ENCODE results near the gene FGGY. TPM values are rescaled to one million over a fixed set of nuclear protein-coding genes. Genes with fewer than 3 reads are reported as not detected.

The FGGY gene
- total and polyA plus RNA-seq, 2 donors (not counting 3 experiments of a cell fraction or from before 2014, with no cell fraction given), result 5.6 to 6.4 TPM

- H3K4me3 ChIP-seq (replicated peaks in 1 of 3; ENCODE audit: insufficient read depth in 1 of 3, low read depth in 1 of 3, low read length in 3 of 3), result no peak overlapping the region
- H4K20me1 ChIP-seq (replicated peaks; ENCODE audit: control insufficient read depth, extremely low read depth, insufficient read depth, low read length), result no peaks in the 10 kb centered on the region
- no peaks in the 10 kb centered on the region for H3K9me3 ChIP-seq (replicated peaks; ENCODE audit: control insufficient read depth, insufficient read depth, low read length)
- dilution Hi-C loops (cut with MboI; ENCODE audit: extremely low pct_ligation_motif_present, low sequenced_read_pairs), result no loop called here
- intact Hi-C loops (cut with micrococcal nuclease), result no loop called here
- no peaks in the 10 kb centered on the region for H3K4me1 ChIP-seq (ENCODE audit: control insufficient read depth, extremely low read depth, insufficient read depth, low read length)
- DNase-seq (ENCODE audit: low read depth, low spot score), result no peak
- H3K79me2 ChIP-seq (ENCODE audit: control insufficient read depth, insufficient read depth, low read length), result no peaks in the 10 kb centered on the region
- H3K9ac ChIP-seq (replicated peaks; ENCODE audit: extremely low read depth, insufficient read depth, low read length), result no peak overlapping the region
- no TSS peak for BruUV-seq (replicated peaks)
- no peaks in the 10 kb centered on the region for H3K36me3 ChIP-seq (ENCODE audit: control insufficient read depth in 2 of 2, extremely low read depth in 1 of 2, insufficient read depth in 2 of 2, low read length in 2 of 2)
- no peak overlapping the region for H3K4me2 ChIP-seq (ENCODE audit: insufficient read depth, low read length)
- CTCF ChIA-PET, result no interaction called here
- H3K9me1 ChIP-seq (replicated peaks; ENCODE audit: control insufficient read depth, extremely low read depth, insufficient read depth, low read length), result no peaks in the 10 kb centered on the region
- H2AFZ ChIP-seq (ENCODE audit: low read depth, low read length), result no peak overlapping the region
- H3K27me3 ChIP-seq (ENCODE audit: control insufficient read depth in 2 of 2, insufficient read depth in 2 of 2, low read length in 2 of 2), result no peaks in the 10 kb centered on the region
- TF ChIP-seq FOS (IDR thresholded peaks at IDR 0.05; ENCODE audit: borderline replicate concordance, insufficient read depth, low read length), result no peak
- no peak for TF ChIP-seq POLR2A (IDR thresholded peaks at IDR 0.05; ENCODE audit: low read depth, low read length)
- FAIRE-seq, result no peak
- POLR2A ChIA-PET, result no interaction called here
- no peak overlapping the region for H3K27ac ChIP-seq (ENCODE audit: insufficient read depth, low read depth, low read length)
Measured at GRCh38 chr1:59397139-59397858, 100.4 kb downstream of the FGGY start.

GRCh38 chr1:59399642-59400041, 102.7 kb downstream of the FGGY start:
- Histone ChIP-seq H3K79me2 (ENCODE audit: control insufficient read depth, insufficient read depth, low read length) (no peaks in the 10 kb centered on the region), H2AFZ (ENCODE audit: low read depth, low read length) (no peak overlapping the region), H3K9me1 (replicated peaks; ENCODE audit: control insufficient read depth, extremely low read depth, insufficient read depth, low read length) (no peaks in the 10 kb centered on the region), H3K9ac (replicated peaks; ENCODE audit: extremely low read depth, insufficient read depth, low read length) (no peak overlapping the region), H3K27ac (ENCODE audit: insufficient read depth, low read depth, low read length) (no peak overlapping the region), H3K4me3 (replicated peaks in 1 of 3; ENCODE audit: insufficient read depth in 1 of 3, low read depth in 1 of 3, low read length in 3 of 3) (no peak overlapping the region), H3K36me3 (ENCODE audit: control insufficient read depth in 2 of 2, extremely low read depth in 1 of 2, insufficient read depth in 2 of 2, low read length in 2 of 2) (no peaks in the 10 kb centered on the region), H3K9me3 (replicated peaks; ENCODE audit: control insufficient read depth, insufficient read depth, low read length) (no peaks in the 10 kb centered on the region), H3K4me1 (ENCODE audit: control insufficient read depth, extremely low read depth, insufficient read depth, low read length) (no peaks in the 10 kb centered on the region), H4K20me1 (replicated peaks; ENCODE audit: control insufficient read depth, extremely low read depth, insufficient read depth, low read length) (no peaks in the 10 kb centered on the region), H3K4me2 (ENCODE audit: insufficient read depth, low read length) (no peak overlapping the region), H3K27me3 (ENCODE audit: control insufficient read depth in 2 of 2, insufficient read depth in 2 of 2, low read length in 2 of 2) (no peaks in the 10 kb centered on the region)
- ChIA-PET CTCF (no interaction called here), POLR2A (no interaction called here)
- TF ChIP-seq POLR2A (IDR thresholded peaks at IDR 0.05; ENCODE audit: low read depth, low read length), result no peak
- TF ChIP-seq EZH2 (IDR thresholded peaks at IDR 0.05; ENCODE audit: borderline replicate concordance, low read depth, low read length, severe bottlenecking), result no peak
- no peak for TF ChIP-seq CTCF (IDR thresholded peaks at IDR 0.05; ENCODE audit: extremely low read depth in 1 of 2, insufficient read depth in 1 of 2, low read depth in 1 of 2, low read length in 2 of 2)
- TF ChIP-seq JUN (IDR thresholded peaks at IDR 0.05; ENCODE audit: borderline replicate concordance, insufficient read depth, insufficient read length, low read depth), result no peak
- no peak for TF ChIP-seq MYC (IDR thresholded peaks at IDR 0.05; ENCODE audit: low read depth, low read length)
- no peak for TF ChIP-seq POLR2AphosphoS5 (IDR thresholded peaks at IDR 0.05; ENCODE audit: insufficient read depth, low read depth, low read length)
- TF ChIP-seq FOS (IDR thresholded peaks at IDR 0.05; ENCODE audit: borderline replicate concordance, insufficient read depth, low read length), result no peak
- TF ChIP-seq MAX (IDR thresholded peaks at IDR 0.05; ENCODE audit: insufficient read depth, insufficient read length), result no peak
- no peak for TF ChIP-seq GATA2 (IDR thresholded peaks at IDR 0.05; ENCODE audit: insufficient read depth, insufficient read length, low read depth, low read length)
- no peak for FAIRE-seq
- no peak for DNase-seq (ENCODE audit: low read depth, low spot score)
- no TSS peak for BruUV-seq (replicated peaks)
- intact Hi-C loops (cut with micrococcal nuclease), result no loop called here
- dilution Hi-C loops (cut with MboI; ENCODE audit: extremely low pct_ligation_motif_present, low sequenced_read_pairs), result no loop called here

Measured in endothelial cell of umbilical vein (primary cell).